Jurkat, Clone E6-1 (cell line): ENCODE measurements around the gene BAZ1A. TPM values are rescaled to one million over a fixed set of nuclear protein-coding genes. Genes with fewer than 3 reads are reported as not detected.

Experiments used
- DNase-seq: peaks from one replicate; pipeline ENCODE4 v3.0.0-alpha.2; 2011; ENCODE audit warnings: low read depth, low spot score
- H3K4me3 ChIP-seq: 2 replicates; pipeline ENCODE4 v1.5.1; 2011; ENCODE audit warnings: mild to moderate bottlenecking, low read length, control low read depth, moderate library complexity
- polyA plus RNA-seq: library from polyadenylated mRNA; unstranded; fragments of >200 nt; gene quantifications from one replicate; pipeline ENCODE4 v1.2.1, GENCODE V29; 2012; ENCODE audit warnings: missing spikeins; ENCODE audit not compliant: insufficient read length, insufficient read depth

The BAZ1A gene
- polyA plus RNA-seq, result 26.4 TPM

DNA sequence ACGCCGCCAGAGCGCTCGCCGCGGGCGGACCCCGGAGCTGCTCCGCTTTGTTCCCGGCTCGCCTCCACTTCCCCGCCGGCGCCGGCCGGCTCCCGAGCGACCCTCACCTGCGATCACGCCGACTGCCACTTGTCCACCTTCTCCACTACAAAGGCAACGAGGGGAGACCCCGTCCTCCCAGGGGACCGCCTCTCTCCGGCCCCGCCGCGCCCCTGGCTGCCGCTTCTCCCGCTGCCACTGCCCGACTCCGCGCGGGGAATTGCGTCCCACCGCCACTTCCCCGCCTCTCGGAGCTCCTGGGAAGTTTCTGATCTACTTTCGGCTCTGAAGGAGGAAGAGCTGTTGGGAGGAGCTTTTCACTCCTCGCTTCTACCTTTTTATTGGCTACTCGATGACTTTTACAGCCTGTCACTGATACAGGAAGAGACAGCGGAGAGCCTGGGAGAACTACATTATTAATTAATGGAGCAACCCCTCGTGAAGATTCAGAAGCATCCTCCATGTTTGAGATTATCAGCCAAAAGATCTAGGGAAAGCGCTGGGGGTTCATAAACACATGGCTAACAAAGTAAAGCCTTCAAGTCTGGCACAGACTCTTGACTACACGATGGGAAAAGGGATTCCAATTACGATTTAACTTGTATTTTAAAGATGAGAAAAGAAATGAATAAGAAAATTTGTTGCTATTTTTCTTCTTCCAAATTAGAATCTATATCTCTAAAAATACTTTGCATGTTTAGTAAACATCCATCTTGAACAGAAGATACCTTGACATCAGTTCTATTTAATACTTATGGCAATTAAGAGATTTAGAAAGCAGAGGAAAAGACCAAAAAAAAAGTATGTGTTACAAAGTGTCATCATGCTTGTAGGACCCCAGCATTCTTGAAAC, at the start of gene BAZ1A:
Gene BAZ1A, minus strand, starts transcription at position 330 of the 892 bp plus-strand sequence. CDS start 756 bp downstream, outside the sequence.
- peak within 1 kb of the TSS; percentile 78 for H3K4me3 ChIP-seq
- peak; percentile 73 for DNase-seq

DNA sequence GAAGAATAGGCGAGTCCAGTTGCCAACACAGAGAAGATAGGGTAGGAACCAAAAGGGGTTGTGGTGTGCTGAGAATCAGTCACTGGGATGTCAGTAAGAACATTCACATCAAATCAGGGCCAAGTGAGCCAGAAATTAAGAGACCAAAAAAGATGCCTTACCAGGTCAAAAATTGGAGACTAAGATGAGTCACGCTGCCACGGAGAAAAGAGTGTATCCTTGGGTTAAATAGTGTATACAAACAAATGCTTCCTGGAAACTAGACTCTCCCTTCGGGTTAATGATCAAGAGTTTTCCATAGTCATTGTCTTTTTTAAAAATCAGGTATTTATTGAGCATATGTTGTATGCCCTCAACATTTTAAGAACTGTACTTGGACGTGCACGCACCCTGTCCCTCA, 45.2 kb upstream of the BAZ1A start:
- no peak for DNase-seq
- H3K4me3 ChIP-seq, result no peak overlapping the region

- no peak overlapping the region for H3K4me3 ChIP-seq
- DNase-seq, result no peak
Observed at GRCh38 chr14:34913619-34914018, 38.5 kb upstream of the BAZ1A start.

DNA sequence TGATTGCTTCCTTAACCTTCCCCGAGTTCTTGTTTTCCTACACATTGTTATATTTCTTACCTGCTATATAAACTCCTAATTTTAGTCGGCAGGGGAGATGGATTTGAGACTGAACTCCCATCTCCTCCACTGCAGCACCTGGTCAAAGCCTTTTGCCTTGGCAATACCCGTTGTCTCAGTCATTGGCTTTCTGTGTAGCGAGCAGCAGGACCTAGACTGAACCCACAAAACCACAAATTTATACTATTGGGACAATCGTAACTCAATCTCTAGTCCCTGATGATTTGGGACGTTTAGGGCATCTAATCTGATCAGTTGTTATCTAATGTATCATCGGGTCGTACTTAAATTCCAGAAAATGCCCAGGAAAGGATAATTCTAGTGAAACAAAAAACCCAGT, 37.8 kb upstream of the BAZ1A start:
- no peak overlapping the region for H3K4me3 ChIP-seq
- no peak for DNase-seq

- H3K4me3 ChIP-seq, result no peak overlapping the region
- no peak for DNase-seq
Observed at GRCh38 chr14:34912182-34912581, 37.0 kb upstream of the BAZ1A start.

GRCh38 chr14:34911209-34912150, 36.3 kb upstream of the BAZ1A start:
- no peak for DNase-seq

GRCh38 chr14:34906287-34906686, 31.1 kb upstream of the BAZ1A start:
- H3K4me3 ChIP-seq, result no peak overlapping the region
- no peak for DNase-seq

More at GRCh38 chr14:34911209-34912150, 36.3 kb upstream of the BAZ1A start:
- no peak overlapping the region for H3K4me3 ChIP-seq

- H3K4me3 ChIP-seq, result no peak overlapping the region
Observed at GRCh38 chr14:34895277-34895676, 20.1 kb upstream of the BAZ1A start.

GRCh38 chr14:34890937-34891336, 15.8 kb upstream of the BAZ1A start:
- no peak for DNase-seq

More at GRCh38 chr14:34895277-34895676, 20.1 kb upstream of the BAZ1A start:
- no peak for DNase-seq

DNA sequence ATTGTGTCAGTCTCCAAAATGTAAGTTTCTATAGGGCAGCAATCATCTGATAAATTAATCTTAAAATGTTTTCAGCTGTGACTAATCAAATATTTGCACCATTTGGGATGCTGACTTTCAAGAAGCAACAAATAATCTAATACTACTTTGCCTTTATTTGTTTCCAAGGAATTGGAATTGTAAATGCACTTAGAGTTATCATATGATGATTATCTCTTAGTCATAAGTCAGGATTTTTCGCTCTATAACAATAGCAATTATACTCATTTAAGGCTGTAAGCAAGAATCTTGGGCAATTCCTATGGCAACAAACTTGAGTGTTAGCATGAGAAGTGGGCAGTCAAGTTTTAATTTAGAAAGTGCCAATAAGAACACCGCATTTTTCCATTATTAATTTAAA, 13.0 kb upstream of the BAZ1A start:
- no peak for DNase-seq
- H3K4me3 ChIP-seq, result no peak overlapping the region

More at GRCh38 chr14:34890937-34891336, 15.8 kb upstream of the BAZ1A start:
- H3K4me3 ChIP-seq, result no peak overlapping the region

- no peak overlapping the region for H3K4me3 ChIP-seq
- DNase-seq, result no peak
Observed at GRCh38 chr14:34883954-34884353, 8.8 kb upstream of the BAZ1A start.

GRCh38 chr14:34874386-34875030, 652 bp downstream of the BAZ1A start:
- peak; percentile 24 for DNase-seq

DNA sequence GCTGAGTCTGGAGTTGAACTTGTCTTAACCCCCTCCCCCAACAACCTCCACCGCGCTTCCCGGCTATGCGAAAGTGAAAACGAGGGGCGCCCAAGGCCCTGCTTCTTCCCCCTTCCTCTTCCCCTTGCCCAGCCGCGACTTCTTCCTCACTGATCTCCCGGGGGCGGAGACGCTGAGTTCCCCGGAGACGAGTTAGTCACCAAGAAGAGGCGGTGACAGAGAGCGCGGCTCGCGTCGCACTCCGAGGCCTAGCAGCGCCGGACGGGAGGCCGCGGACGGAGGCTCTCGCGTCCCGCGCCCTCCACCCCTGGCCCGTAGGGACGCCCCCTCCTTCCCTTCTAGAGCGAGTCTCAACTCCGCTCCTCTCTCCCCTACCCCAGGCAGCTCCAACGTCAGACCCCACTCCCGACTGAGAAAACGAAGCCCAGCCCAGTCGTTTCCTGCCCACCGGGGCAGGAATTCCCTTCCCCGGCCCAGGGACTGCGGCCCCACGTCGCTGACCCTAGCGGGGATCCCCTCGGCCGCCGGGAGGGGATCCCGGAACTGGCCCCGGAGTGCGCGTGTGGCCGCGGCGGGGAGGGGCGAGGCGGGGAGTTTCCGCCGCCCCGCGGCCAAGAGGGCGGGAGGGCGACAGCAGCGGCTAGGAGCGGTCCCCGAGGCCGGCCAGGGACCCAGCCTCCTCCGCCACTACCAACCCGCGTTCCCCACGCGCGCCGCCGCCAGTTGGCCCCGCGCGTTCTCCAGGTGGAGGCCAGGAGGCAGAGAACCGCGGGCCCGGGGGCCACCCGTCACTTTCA, 1.4 kb downstream of the BAZ1A start:
- H3K4me3 ChIP-seq, result peak overlapping the region; percentile 78
- DNase-seq, result peak; percentile 86

More at GRCh38 chr14:34874386-34875030, 652 bp downstream of the BAZ1A start:
- H3K4me3 ChIP-seq, result peak overlapping the region; percentile 78

GRCh38 chr14:34872822-34873588, 2.2 kb downstream of the BAZ1A start:
- H3K4me3 ChIP-seq, result peak overlapping the region; percentile 78
- DNase-seq, result no peak

DNA sequence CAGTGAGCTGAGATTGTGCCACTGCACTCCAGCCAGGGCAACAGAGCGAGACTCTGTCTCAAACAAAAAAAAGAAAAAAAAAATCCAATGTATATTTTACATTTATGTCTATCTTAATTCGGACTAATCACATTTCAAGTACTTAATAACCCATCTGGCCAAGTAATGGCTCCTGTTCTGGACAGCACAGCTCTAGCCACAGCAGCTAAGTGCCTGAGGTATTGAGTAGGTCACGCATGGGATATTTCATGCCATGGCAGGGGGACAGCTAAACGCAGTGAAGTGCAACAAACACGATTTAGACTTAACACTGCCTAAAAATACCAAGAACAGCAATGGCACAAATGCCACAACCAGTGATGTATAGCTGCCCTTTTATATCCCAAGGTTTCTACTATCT, 8.0 kb downstream of the BAZ1A start:
- no peak for DNase-seq
- H3K4me3 ChIP-seq, result no peak overlapping the region

GRCh38 chr14:34865889-34866574, 9.1 kb downstream of the BAZ1A start:
- H3K4me3 ChIP-seq, result no peak overlapping the region
- DNase-seq, result no peak

DNA sequence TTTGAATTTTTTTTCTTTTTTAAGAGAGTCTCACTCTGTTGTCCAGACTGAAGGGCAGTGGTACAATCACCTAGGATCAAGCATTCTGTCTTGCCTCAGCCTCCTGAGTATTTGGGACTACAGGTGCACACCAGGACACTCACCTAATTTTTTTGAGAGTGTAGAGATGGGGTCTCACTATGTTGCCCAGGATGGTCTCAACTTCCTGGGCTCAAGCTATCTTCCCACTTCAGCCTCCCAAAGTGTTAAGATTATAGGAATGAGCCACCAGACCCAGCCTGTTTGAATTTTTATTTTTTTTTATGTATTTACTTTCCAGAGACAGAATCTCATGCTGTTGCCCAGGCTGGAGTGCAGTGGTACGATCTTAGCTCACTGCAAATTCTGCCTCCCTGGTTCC, 11.3 kb downstream of the BAZ1A start:
- DNase-seq, result no peak
- no peak overlapping the region for H3K4me3 ChIP-seq
